IMR-90 (cell line): Measurements from ENCODE around the gene SMIM44.

Experiments
- CEBPB ChIP-seq: IDR thresholded peaks from 2 replicates; pipeline ENCODE4 v1.6.1; 2012; ENCODE audit warnings: low read depth, low read length, improper control_type of control experiment
- CHD1 ChIP-seq: IDR thresholded peaks from 2 replicates; pipeline ENCODE4 v1.6.1; 2012; ENCODE audit warnings: low read depth, low read length, improper control_type of control experiment
- CTCF ChIP-seq: conservative IDR thresholded peaks from 2 replicates; pipeline ENCODE4 v1.5.1; 2012; ENCODE audit warnings: mild to moderate bottlenecking, low read depth, low read length, improper control_type of control experiment
- FOS ChIP-seq: fragments of 150-350 bp; IDR thresholded peaks from 2 replicates; pipeline ENCODE4 v1.6.1; 2016; ENCODE audit warnings: low read depth, low read length
- MAFK ChIP-seq: IDR thresholded peaks from 2 replicates; pipeline ENCODE4 v1.6.1; 2012; ENCODE audit warnings: low read depth, low read length, improper control_type of control experiment
- MAZ ChIP-seq: IDR thresholded peaks from 2 replicates; pipeline ENCODE4 v1.6.1; 2012; ENCODE audit warnings: low read depth, mild to moderate bottlenecking, low read length, improper control_type of control experiment, moderate library complexity, borderline replicate concordance
- MXI1 ChIP-seq: IDR thresholded peaks from 2 replicates; pipeline ENCODE4 v1.6.1; 2012; ENCODE audit warnings: low read depth, mild to moderate bottlenecking, low read length, moderate library complexity, borderline replicate concordance
- POLR2A ChIP-seq: IDR thresholded peaks from 2 replicates; pipeline ENCODE4 v1.6.1; 2012; ENCODE audit warnings: mild to moderate bottlenecking, low read depth, low read length
- RAD21 ChIP-seq: IDR thresholded peaks from 2 replicates; pipeline ENCODE4 v1.6.1; 2012; ENCODE audit warnings: low read length, improper control_type of control experiment
- RCOR1 ChIP-seq: IDR thresholded peaks from 2 replicates; pipeline ENCODE4 v1.6.1; 2012; ENCODE audit warnings: mild to moderate bottlenecking, low read length, improper control_type of control experiment; ENCODE audit not compliant: insufficient replicate concordance
- RFX5 ChIP-seq: IDR thresholded peaks from 2 replicates; pipeline ENCODE4 v1.8.0; 2012; ENCODE audit warnings: low read depth, mild to moderate bottlenecking, low read length, moderate library complexity
- SMC3 ChIP-seq: fragments of 150-350 bp; IDR thresholded peaks from 2 replicates; pipeline ENCODE4 v1.6.1; 2016; ENCODE audit warnings: low read depth, mild to moderate bottlenecking, antibody characterized with exemption, low read length, moderate library complexity
- TF ChIP-seq, protein P1 (sequence below): fragments of 150-350 bp; IDR thresholded peaks from 2 replicates; pipeline ENCODE4 v1.6.1; 2017; ENCODE audit warnings: mild to moderate bottlenecking, antibody characterized with exemption, low read length, low read depth

DNA sequence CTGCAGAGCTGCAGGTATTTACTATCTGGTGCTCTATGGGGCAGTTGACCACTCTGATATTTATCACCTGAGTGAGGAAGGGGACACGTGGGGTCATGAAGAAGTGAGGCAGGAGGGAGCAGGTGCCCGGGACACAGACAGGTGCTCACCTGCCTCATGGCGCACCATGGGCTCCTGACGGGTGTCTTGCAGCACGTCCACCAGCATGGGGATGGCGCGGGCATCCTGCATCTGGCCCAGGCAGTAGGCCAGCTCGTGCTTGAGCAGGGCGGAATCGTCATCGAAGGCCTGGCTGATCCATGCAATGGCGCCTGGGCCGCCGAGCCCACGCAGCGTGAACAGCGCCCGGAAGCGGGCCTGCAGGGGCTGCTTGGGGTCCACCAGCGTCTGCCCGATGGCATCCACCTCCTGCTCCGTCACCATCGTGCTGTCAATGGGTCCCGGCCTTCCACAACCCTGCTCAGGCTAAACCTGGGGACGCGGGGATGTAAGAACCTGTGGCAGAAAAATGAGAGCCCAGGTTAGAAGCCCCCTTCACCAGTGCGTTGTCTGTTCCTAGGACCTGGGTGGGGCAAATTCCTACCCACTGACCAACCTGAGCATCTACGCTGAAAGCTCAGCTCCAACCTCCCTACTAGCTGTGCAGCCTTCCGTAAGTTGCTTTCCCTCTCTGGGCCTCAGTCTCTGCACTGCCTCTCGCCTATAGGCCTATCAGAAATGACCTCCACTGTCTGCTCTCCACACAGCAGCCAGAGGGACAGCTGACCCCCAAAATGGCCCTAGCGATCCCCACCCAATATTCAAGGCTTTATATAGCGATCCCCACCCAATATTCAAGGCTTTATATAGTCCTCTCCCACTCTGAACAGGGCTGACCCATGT is 13.4 kb upstream of the SMIM44 start:
- TF ChIP-seq CTCF (no peak), RCOR1 (no peak), SMC3 (no peak), FOS (no peak), POLR2A (no peak), CHD1 (no peak), CEBPB (no peak), MAZ (no peak), RFX5 (no peak), MXI1 (no peak), RAD21 (no peak), MAFK (no peak)
- TF ChIP-seq, protein P1, sequence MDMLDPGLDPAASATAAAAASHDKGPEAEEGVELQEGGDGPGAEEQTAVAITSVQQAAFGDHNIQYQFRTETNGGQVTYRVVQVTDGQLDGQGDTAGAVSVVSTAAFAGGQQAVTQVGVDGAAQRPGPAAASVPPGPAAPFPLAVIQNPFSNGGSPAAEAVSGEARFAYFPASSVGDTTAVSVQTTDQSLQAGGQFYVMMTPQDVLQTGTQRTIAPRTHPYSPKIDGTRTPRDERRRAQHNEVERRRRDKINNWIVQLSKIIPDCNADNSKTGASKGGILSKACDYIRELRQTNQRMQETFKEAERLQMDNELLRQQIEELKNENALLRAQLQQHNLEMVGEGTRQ, result no peak
